ENCODE results near the gene S100A12.

Gene S100A12

GRCh38 chr1:153357853-153358690 lies 17.3 kb downstream of the S100A12 start, which contains the start of gene S100A9:
Gene S100A9 (plus strand): TSS chr1:153357854. CDS start chr1:153358284, 430 bp downstream.
- CTCF ChIA-PET: interaction anchor here (0.9 to 11.2 kb wide), 8 partner anchors 10 to 210 kb away, joined by 3 to 331 read pairs (median 3); partner anchors contain the start of gene PGLYRP4
- no peak for DNase-seq (ENCODE audit: extremely low spot score)
- no peak for TF ChIP-seq CTCF (IDR thresholded peaks at IDR 0.05; ENCODE audit: control extremely low read depth, extremely low read depth, low read depth, missing control alignments)
- POLR2A ChIA-PET: no interaction called here

DNA sequence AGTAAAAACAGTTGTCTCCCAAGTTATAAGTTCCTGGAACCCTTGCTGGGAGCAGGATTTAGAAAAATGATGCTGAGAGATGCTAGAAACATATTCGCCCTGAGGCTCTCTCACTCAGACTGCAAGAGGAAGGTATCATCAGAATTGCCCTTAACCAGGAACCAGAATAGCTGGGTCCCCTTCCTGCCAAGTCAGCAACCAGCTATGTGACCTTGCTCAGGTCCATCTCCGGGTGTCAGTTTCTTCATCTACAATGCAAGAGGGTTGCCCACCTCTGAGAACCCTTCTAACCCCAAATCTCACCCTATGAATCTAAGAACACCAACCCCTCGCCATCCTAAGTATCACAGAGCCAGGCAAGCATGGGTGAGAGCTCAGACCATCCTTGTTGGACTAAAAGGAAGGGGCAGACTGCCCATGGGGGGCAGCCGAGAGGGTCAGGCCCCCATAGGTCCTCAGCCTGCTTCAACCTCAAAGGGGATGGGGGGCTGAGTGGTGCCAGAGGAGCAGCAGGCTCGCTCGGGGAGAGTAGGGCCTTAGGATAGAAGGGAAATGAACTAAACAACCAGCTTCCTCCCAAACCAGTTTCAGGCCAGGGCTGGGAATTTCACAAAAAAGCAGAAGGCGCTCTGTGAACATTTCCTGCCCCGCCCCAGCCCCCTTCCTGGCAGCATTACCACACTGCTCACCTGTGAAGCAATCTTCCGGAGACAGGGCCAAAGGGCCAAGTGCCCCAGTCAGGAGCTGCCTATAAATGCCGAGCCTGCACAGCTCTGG lies 18.2 kb downstream of the S100A12 start:
- CTCF ChIA-PET: interaction anchor here (0.9 to 11.2 kb wide), 11 partner anchors 9 to 211 kb away, joined by 3 to 331 read pairs (median 3); partner anchors contain the start of gene PGLYRP4
- DNase-seq (ENCODE audit: extremely low spot score): peak; percentile 14
- POLR2A ChIA-PET: no interaction called here
- TF ChIP-seq CTCF (IDR thresholded peaks at IDR 0.05; ENCODE audit: control extremely low read depth, extremely low read depth, low read depth, missing control alignments): no peak

DNA sequence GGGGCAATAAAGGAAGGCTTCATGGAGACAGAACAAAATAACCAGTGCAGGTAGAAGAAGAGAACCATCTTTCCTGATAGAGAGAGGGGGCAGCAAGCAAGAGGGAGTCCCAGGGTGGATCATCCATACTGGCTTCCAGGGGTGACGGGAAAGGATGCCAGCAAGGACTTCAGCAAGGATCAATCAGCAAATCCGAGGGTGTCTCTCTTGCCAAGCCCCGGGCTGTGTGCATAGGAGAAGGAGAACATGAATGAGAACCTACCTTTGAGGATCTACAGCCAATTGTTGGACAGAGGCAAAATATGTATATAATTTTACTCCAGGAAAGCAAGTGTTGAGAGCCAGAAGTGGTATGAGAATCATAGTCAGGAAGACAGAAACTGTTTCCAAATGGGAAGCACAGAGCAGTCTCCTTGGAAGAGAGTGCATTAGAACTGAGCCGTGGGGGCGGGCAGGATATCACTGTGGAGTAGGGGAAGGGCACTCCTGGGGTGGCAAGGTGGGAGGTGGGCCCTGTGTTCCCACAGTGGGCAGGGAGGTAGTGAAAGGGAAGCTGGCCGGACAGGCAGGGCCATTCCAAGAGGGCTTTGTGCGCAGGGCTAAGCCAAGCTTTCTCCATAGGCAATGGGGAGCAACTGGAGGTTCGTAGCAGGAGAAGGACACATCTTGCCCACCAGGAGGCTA lies 18.9 kb downstream of the S100A12 start:
- TF ChIP-seq CTCF (IDR thresholded peaks at IDR 0.05; ENCODE audit: control extremely low read depth, extremely low read depth, low read depth, missing control alignments): no peak
- no peak for DNase-seq (ENCODE audit: extremely low spot score)
- CTCF ChIA-PET: interaction anchor here (1.0 to 11.2 kb wide), 11 partner anchors 10 to 153 kb away, joined by 3 to 331 read pairs (median 8); no protein-coding TSS in a partner anchor
- POLR2A ChIA-PET: no interaction called here

DNA sequence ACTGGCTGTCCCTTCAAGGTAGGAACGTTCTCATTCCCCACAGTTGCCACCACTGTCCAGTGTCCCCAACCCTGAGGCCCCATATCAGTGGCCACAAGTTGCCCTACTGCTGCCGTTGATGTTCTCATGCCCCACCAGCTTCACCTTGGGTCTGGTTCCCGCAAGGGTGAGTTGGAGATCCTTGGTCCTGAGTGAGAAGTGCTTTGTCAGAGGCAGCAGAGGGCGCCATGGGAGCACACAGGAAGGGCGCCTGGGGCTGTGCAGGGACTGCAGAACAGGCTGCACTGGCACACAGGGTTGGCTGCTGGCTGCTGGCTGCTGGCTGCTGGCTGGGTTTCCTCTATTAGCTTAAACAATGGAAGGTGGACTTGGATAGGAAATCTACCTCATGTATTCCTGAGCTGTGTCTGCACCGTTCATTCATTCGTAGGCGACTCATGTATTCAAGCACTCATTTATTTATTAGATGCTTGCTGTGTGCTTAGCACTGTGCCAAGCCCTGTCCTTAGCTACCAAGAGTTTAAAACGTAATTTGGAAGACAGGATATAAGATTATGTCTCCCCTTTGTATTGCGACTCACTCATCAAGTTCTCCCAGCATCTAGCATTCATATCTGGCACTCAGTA lies 19.9 kb downstream of the S100A12 start:
- TF ChIP-seq CTCF (IDR thresholded peaks at IDR 0.05; ENCODE audit: control extremely low read depth, extremely low read depth, low read depth, missing control alignments): peak; percentile 72
- peak; percentile 61 for DNase-seq (ENCODE audit: extremely low spot score)
- ChIA-PET CTCF (interaction anchor here (0.9 to 11.2 kb wide), 21 partner anchors 9 to 272 kb away, joined by 3 to 331 read pairs (median 5); partner anchors contain the start of genes S100A12, S100A13 and S100A8), POLR2A (no interaction called here)

GRCh38 chr1:153354515-153355193 lies 20.8 kb downstream of the S100A12 start:
- DNase-seq (ENCODE audit: extremely low spot score): peak; percentile 27
- ChIA-PET CTCF (interaction anchor here (0.9 to 11.2 kb wide), 27 partner anchors 8 to 273 kb away, joined by 3 to 331 read pairs (median 5); partner anchors contain the start of genes S100A12, S100A13 and S100A8), POLR2A (no interaction called here)
- no peak for TF ChIP-seq CTCF (IDR thresholded peaks at IDR 0.05; ENCODE audit: control extremely low read depth, extremely low read depth, low read depth, missing control alignments)

Measured in GM10248 (cell line).